Measurements from ENCODE around the gene TTYH1.

The TTYH1 gene

GRCh38 chr19:54484451-54484850 lies 69.2 kb downstream of the TTYH1 start:
- DNase-seq = no peak

- no peak for DNase-seq
Observed at GRCh38 chr19:54485851-54486250, 70.6 kb downstream of the TTYH1 start.
